Brain pericyte (primary cell): Measurements from ENCODE around the gene VIPR2.

Experiments
- DNase-seq: peaks from one replicate; pipeline ENCODE4 v3.0.0-alpha.2; 2012; ENCODE audit warnings: low read depth, low spot score

Gene VIPR2

DNA sequence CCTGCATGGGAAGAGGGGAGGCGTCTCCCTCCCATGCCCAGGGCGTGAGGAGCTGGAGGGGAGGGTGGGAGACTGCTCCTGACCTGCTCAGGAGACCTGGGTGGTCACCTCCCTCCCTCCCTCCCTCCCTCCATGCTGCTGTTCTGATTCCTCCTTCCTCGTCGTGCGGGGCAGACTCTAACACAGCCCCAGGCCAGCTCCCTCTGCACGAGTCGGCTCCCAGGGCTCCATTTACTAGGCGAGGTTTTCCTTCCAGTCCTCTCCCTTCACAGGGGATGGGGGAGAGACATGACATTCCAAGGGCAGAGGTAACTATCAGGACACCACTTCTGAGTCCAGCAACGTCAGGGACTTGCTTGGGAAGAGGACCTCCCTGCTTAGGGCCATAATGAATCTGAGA lies 23.6 kb downstream of the VIPR2 start:
- no peak for DNase-seq

DNA sequence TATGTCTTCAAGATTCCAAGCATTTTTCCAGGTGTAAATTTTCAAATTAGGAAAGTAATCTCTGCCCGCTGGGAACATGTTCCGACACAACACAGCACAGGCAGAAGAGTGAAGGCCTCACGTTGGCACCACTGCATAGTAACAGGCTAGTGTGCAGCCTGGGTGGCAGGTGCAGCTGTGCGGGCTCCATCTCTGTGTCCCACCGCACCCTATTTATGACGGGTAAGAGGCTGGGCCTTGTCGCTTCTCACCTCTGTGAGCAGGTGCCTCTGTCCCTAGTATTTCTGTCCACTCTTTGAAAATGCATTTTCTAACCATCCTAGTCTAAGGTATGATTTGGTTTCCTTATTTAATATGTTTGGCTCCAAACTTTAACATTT lies 24.1 kb downstream of the VIPR2 start:
- no peak for DNase-seq

DNA sequence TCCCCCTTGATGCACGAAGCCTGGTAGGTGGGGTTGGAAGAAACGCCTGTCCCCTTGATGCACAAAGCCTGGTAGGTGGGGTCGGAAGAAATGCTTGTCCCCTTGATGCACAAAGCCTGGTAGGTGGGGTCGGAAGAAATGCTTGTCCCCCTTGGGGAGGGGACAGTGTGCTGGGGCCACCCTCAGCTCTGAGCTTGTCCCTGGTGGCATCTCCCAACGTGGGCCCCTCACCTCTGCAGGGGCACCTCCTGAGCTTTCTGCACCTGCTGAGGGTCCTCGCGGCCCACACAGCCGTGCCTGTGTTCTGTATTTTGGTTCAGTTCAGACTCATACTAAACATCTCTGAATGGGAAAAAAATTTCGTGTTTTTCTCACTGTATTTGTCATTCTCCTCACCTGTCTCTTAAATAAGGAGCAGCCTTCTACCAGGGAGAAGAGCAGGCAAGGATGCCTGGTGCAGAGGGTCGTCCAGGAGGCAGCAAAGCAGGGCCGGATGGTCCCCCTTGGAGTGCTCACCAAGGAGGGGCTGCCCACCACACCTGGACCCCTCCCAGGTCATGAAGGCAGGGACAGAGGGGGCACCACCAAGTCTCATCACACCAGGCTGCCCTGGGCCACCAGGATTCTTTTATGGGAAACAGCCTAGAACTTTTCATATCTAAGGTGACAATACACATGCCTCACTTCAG lies 24.7 kb downstream of the VIPR2 start:
- no peak for DNase-seq

DNA sequence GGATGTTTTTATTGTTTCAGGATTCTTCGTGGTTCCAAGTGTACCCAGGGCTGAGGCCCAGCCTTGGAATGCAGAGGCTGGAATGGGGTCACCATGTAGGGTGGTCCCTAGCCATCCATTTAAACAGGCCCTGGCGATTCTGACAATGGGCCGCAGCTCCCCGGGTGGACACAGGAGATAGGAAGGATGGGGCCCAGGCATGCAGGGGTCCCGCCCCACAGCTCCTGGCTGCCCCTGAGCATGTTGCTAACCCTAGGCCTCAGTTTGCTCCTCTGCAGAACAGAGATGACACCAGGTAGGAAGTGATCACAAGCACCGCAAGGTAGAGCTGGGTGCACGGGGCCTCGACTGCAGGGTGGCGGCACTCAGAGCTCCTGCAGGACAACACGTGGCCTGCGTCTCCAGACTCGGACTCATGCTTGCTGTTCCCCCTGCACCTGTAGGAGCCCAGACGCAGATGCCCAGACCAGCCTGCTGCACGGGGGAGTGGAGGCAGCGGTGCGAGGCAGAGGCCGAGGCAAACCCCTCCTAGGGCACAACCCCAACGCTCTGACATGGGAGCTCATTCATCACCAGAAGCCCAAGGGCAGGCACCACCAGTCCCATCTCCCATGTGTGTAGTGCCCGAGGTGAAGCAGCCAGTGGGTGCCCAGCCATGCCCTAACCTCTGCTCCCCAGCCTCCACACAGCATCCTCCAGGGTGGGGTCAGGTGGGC lies 25.5 kb downstream of the VIPR2 start:
- DNase-seq = no peak

DNA sequence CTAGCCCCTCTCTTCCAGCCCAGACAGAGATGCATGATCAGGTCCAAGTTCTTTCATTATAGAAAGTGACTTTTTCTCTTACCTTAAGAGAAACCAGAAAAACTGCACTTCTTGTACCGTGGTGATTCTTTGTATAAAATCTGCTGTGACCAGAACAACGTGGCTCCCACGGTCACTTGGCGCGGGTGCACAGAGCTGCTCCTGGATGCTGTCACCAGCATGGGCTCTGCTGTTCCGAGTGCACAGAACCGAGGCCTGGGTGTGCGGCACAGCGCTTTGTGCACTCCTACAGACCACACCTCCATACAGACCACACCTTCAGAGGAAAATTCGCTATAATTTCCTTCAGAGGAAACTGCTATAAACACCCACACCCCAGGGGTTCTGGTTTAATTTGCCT lies 26.0 kb downstream of the VIPR2 start:
- no peak for DNase-seq

DNA sequence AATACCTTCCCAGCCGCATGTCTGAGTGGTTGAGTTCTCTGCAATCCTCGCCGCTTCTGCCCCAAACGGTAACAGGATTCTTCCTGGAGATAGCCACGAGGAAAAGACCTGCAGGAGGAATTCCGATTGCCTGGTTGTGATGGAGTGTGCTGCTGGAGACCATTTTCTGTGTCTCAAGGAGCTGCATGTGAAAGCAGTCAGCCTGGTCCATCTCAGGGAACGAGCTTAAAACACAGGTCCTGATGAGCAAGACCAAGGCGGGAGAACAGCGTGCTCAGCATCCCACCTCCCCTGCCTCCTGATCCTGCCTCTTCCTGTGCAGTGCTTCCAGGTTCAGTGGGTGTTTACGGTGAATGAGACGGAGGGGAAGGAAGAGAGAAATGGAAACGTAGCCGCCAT lies 26.5 kb downstream of the VIPR2 start:
- DNase-seq = no peak

DNA sequence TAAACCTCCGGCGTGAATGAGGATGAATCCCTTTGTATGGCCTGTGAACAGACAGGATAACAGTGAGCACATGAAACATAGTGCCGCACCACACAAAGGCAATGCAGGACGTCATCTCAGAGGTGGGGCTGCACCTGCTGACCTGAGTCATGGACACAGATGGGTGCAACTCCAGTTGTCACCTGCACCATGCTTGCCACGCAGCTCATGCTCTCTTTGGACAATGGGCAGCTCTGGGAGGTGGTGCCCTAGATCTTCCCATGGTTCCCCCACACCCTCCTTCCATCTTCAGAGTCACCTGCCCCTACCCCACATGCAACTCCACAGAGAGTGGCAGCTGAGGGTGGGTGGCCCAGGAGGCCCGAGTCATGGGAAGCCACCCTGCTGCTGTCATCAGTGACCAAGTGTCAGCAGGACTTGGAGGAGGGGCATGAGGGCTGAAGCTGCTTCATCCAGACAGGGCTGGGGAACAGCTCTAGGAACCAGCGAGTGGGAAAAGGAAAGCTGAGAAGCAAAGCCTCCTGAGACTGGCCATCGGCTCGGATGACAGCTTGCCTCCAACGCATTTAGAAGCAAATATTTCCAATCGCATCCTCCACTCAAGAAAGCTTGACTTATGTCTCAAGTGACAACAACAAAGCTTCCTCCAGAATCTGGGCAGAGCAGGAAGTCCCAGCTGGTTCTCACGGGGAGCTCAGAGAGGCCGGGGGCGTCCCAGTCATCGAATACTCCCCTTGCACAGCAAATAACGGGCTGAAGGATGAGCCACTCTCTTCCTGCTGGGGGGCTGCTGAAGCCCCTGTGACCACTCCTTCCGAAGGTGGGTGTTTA lies 27.1 kb downstream of the VIPR2 start:
- no peak for DNase-seq

DNA sequence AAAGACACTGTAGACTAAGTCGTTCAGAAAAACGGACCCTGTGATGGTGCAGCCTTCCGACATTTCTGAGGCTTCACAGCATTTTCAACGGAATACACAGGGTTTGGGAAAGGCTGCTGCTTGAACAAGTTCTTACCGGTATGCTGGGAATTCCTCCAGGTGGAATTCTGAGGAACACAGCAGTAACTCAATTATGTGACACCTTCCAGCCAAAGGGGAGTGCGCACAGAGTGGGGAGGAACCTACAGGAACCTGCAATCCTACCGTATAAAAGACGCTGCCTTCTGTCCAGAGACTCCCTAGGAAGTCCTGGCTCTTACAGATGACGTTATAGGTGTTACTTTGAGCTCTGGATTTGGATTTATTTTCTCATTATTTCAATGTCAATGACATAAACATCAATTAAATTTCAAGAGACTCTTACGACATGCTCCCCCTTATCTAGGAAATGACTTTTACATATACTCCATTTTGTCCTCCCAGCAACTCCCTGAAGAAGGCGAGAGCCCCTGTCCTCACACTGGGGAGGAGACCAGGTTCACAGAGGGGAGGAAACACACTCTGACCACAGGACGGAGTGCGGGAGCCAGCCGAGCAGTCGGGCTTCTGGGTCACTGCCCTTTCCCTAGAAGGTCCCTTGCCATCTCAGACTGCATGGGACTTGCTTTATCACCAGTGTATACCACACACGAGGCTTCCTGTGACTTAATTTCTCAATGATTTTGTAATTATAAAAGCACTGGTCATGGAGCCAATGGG lies 27.9 kb downstream of the VIPR2 start:
- DNase-seq = no peak

DNA sequence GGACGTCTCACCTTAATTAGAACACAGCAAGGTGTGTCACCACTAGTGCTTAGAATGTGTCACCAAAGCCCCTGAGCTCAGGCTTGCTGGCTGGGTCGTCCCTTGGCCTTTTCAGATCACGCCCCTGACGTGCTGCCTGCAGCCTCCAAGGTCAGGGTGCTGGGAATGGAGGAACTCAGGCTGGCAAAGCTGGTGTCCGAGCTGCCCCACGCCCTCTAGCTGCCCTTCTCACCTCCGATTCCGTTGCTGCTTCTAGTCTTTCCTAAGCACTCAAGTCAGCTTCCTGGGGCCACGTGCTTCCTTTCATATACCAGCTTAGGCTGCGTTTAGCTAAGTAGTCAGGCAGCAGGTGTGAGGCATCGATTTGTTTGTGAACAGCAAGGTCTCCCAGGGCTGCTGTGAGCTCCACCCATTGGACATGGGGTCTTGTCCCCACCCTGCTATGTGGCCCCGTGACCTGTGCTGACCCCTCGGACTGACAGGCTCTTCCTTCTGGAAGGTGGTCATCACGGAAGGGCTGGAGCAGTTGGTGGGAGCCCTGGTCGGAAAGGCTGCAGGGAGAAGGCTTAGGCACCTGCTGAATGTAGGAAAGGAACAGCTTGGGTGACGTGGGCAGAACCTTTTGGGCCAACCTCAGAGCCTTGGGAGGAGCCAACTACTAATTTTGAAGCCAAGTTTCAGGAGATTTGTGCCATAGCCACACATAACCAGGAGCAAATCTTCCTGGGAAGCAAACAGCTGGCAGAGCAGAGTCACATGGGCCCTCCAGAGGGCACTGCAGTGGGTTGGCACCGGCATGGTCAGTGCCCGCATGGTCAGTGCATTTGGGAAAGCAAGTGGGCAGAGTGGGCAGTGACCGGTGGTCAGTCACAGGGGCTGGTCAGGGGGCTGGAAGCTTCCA lies 28.8 kb downstream of the VIPR2 start:
- DNase-seq = no peak

DNA sequence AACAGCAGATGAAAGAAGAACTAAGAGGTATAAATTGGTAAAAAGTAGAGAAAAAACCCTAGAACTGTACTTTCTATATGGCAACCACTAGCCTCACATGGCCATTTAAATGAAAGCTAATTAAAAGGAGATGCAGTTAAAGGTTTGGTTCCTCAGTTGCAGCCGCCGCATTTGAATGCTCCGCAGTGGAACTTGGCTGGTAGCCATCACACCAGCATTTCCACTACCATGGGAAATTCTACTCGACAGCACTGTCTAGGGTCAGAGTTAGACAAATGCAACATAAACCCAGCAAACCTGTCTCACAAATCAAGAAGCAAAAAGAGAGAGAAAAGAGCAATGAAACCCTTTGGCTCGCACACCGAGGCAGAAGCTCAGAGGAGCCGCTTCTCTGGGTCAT lies 29.7 kb downstream of the VIPR2 start:
- no peak for DNase-seq

DNA sequence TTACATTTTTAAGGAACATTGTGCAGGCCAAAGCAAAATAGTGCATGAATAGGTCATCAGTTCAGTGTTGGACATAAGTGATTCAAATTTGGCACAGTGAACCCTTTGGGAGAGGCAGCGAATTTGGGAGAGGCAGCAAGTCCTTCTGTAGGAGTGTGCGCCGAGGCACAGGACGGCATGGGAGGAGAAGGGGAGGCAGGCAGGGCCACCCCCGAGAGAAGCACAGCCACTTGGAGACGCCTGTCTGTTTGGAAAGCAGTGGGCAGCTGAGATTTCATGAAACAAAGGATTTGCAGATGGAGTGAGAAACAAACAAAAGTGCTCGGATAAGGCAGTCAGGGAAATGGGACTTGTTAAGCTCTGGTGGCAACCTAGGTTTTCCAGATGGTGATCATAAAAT lies 30.6 kb downstream of the VIPR2 start:
- no peak for DNase-seq

DNA sequence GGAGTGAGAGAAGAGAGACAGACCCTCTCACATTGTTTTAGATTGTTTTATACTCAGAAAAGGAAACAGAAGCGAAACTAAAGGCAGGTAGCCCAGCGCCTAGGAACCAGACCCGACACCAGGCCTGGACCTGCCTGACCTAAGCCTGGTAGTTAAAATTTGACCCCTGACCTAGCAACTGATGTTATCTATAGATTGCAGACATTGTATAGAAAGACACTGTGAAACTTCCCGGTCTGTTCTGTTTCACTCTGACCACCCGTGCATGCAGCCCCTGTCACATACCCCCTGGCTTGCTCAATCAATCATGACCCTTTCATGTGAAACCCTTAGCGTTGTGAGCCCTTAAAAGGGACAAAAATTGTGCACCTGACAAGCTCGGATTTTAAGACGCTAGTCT lies 31.6 kb downstream of the VIPR2 start:
- no peak for DNase-seq

DNA sequence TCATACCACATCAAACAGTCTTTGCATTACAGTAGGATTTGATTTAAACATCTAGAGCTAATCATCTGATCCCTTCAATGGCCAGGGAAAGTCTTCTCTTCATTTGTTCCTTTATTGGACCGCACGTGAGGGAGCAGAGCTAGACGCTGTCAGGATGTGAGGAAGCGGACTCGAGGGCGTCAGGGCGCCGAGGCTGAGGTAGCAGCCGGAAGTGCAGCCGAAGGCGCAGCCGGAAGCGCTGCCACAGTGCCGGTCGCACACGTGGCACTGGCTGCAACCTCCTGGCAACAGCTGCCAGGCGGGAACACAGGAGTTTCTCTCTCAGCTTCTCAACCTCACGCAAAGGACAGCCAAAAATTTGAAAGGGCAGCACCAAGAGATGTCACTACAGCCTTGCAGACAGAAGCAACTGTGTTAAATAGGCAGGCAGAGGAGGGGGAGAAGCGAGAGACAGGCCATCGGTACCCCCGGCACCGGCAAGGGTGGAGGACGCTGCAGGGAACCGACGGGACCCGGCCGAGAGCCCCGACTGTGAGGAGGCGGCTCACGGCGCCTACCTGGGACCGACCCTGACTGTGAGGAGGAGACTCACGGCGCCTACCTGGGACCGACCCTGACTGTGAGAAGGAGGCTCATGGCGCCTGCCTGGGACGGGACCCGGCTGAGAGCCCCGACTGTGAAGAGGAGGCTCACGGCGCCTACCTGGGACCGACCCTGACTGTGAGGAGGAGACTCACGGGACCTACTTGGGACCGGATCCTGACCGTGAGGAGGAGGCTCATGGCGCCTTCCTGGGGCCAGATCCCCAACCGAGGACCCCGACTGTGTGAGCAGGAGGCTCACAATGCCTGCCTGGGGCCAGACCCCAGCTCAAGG lies 32.3 kb downstream of the VIPR2 start:
- no peak for DNase-seq

DNA sequence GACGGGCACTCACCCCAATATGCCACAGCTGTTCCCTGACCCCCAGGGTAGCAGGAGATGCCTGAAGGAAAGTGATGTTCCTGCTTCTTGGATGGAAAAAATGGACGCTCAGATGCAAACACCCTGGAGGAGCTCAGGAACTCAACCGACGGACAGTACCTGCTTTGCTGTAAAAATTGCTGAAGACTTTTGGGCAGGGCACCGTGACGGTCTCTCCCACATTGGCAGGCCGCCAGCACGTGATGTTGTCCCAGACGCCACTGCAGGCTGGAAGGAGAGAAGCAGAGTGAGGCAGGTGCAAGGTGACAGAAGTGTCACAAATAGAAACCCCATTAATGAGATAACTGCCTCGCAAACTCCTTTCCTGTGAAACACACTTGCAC lies 35.0 kb downstream of the VIPR2 start:
- no peak for DNase-seq

DNA sequence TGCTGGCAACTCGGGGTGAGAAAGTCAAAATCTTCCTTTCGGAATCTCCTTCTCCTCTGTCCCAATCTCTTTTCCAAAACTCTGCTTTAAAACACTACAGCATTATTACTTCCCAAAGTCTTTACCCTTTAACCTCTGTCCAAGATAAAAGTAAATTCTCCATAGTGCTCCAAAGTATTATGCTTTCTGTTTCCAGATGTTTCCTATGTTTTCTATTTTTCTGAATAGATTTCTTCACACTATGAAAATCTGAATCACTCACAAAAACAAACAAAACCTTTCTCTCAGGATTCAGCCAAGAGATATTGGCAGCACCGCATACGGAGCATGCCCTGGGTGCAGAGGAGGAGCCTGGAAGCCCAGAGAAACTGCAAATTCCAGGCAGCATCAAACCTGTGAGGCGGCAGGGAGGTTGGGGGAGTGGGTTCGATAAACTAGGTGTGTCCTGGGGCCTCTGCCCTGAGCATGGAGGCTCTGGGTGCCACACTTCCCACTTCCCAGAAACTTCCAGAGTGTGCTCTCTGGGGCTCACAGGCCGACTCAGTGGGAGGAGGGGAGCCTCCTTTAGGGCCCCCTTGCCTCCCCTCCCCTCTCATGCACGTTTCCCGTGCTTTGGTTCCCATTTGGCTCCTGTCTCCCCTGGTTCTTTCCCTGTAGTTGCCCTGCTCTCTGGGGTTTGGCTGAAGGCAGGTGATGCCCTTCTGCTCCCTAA lies 35.6 kb downstream of the VIPR2 start:
- DNase-seq = no peak

DNA sequence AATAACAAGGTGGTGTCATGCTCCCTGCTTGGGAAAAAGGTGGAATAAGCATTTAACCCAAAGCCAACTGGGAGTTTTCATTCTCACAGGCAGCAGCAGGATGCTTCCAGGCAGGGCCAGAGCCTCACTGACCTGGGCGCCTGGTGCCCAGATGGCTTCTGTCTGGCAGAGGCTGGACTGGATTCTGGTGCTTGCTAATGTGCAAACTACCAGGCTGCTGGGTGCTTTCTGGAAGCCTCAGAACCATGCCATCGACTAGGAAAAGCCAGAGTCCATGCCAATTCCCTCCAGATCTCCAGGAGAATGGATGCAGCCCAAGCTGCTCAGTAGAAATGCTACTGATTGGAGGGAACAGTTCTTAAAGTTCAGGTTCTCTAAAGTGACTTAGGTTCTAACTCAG lies 36.2 kb downstream of the VIPR2 start:
- no peak for DNase-seq

DNA sequence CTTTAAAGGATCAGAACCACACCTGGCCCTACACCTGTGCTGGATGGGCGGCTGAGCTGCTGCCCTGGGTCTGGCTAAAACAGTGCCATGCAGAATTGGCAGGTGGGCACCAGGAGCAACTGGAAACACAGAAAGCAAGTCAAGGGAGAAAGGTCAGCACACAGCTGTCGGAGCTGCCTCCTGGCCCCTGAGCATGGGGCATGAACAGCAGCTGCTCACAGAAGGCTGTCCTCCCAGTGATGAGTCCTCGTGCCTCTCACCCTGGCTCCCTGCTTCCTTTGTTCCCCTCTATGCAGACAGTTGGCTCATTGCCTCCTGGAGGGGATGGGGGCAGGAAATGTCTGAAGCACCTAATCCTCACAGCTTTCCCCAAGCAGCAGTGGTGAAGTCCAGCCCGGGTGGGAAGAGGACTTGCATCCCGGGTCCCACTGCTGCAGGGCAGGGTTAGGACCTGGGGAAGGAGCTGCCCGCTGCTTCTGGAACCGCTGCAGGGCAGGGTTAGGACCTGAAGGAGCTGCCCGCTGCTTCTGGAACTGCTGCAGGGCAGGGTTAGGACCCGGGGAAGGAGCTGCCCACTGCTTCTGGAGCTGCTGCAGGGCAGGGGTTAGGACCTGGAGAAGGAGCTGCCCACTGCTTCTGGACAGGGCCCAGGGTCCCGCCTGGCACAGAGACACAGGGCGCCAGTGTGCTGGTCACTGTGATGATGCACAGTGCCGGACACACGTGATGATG lies 37.3 kb downstream of the VIPR2 start:
- no peak for DNase-seq
